ENCODE results near the gene DNAH1. TPM values are rescaled to one million over a fixed set of nuclear protein-coding genes. Genes with fewer than 3 reads are reported as not detected.

Gene DNAH1
- total RNA-seq, 2 experiments from 2014 or later = 13.2 to 13.5 TPM

- intact Hi-C loops (cut with micrococcal nuclease) = loop anchor here (1.0 to 5.0 kb wide), 2 partner anchors 17 to 223 kb away; no protein-coding TSS in a partner anchor
- Mint-ChIP-seq H3K36me3 (no peaks in the 10 kb centered on the region), H3K4me3 (no peak within 1 kb of the TSS), H3K27me3 (no peaks in the 10 kb centered on the region), H3K9me3 (no peaks in the 10 kb centered on the region), H3K4me1 (ENCODE audit: low read depth) (peaks cover 10% of the 10 kb centered on the region), H3K27ac (no peak within 1 kb of the TSS)
- DNase-seq = peak; percentile 87
- POLR2A ChIA-PET = interaction anchor here (2.6 kb wide), 1 partner anchor 33 kb away, joined by 8 read pairs; no protein-coding TSS in a partner anchor
- CTCF ChIA-PET = interaction anchor here (1.1 to 10.1 kb wide), 9 partner anchors 7 to 444 kb away, joined by 3 to 172 read pairs (median 4); partner anchors contain the start of gene TNNC1
Observed at GRCh38 chr3:52444860-52445793, 129.0 kb downstream of the DNAH1 start, which contains the start of gene SEMA3G. TSS of gene SEMA3G (minus strand) at chr3:52445103. CDS start at chr3:52445027, 76 bp downstream.

GRCh38 chr3:52446042-52446441, 129.9 kb downstream of the DNAH1 start:
- no peak for DNase-seq
- ChIA-PET CTCF (interaction anchor here (0.7 to 10.1 kb wide), 18 partner anchors 8 to 505 kb away, joined by 3 to 172 read pairs (median 4); partner anchors contain the start of genes NISCH, RRP9 and TNNC1), POLR2A (interaction anchor here (2.6 kb wide), 1 partner anchor 34 kb away, joined by 8 read pairs; no protein-coding TSS in a partner anchor)
- Mint-ChIP-seq H3K27ac (no peak overlapping the region), H3K36me3 (no peaks in the 10 kb centered on the region), H3K4me3 (no peak overlapping the region), H3K4me1 (ENCODE audit: low read depth) (peaks cover 10% of the 10 kb centered on the region), H3K27me3 (no peaks in the 10 kb centered on the region), H3K9me3 (no peaks in the 10 kb centered on the region)
- intact Hi-C loops (cut with micrococcal nuclease) = loop anchor here (5.0 kb wide), 1 partner anchor 224 kb away; no protein-coding TSS in a partner anchor

- Mint-ChIP-seq H3K4me3 (peak overlapping the region; percentile 38), H3K27ac (no peak overlapping the region), H3K27me3 (no peaks in the 10 kb centered on the region), H3K36me3 (no peaks in the 10 kb centered on the region), H3K4me1 (ENCODE audit: low read depth) (peaks cover 10% of the 10 kb centered on the region), H3K9me3 (no peaks in the 10 kb centered on the region)
- DNase-seq = peak; percentile 80
- POLR2A ChIA-PET = interaction anchor here (2.6 kb wide), 1 partner anchor 35 kb away, joined by 8 read pairs; no protein-coding TSS in a partner anchor
- intact Hi-C loops (cut with micrococcal nuclease) = loop anchor here (1.0 to 5.0 kb wide), 2 partner anchors 36 to 225 kb away; no protein-coding TSS in a partner anchor
- CTCF ChIA-PET = interaction anchor here (0.7 to 10.1 kb wide), 24 partner anchors 8 to 505 kb away, joined by 3 to 172 read pairs (median 4); partner anchors contain the start of genes GLYCTK, NISCH, POC1A and RRP9
Observed at GRCh38 chr3:52446631-52447511, 130.8 kb downstream of the DNAH1 start.

GRCh38 chr3:52447512-52448355, 131.6 kb downstream of the DNAH1 start:
- Mint-ChIP-seq H3K9me3 (no peaks in the 10 kb centered on the region), H3K4me3 (no peak overlapping the region), H3K36me3 (no peaks in the 10 kb centered on the region), H3K27me3 (no peaks in the 10 kb centered on the region), H3K4me1 (ENCODE audit: low read depth) (peaks cover 10% of the 10 kb centered on the region), H3K27ac (no peak overlapping the region)
- ChIA-PET POLR2A (interaction anchor here (2.6 kb wide), 1 partner anchor 35 kb away, joined by 8 read pairs; no protein-coding TSS in a partner anchor), CTCF (interaction anchor here (0.7 to 10.1 kb wide), 18 partner anchors 8 to 388 kb away, joined by 3 to 172 read pairs (median 4); partner anchors contain the start of genes NISCH and POC1A)
- intact Hi-C loops (cut with micrococcal nuclease) = loop anchor here (1.0 to 5.0 kb wide), 2 partner anchors 36 to 225 kb away; no protein-coding TSS in a partner anchor
- no peak for DNase-seq

Small RNA genes lying within 50 kb of the gene (microRNA-seq; reads per million reads assigned to microRNA genes)
- gene MIR135A1 (ENCODE audit: borderline microRNAs expressed, borderline number of aligned reads, borderline replicate concordance) = not detected
- 230,495 reads per million, percentile 100 among the genes with 10 or more reads in this experiment for gene MIRLET7G (ENCODE audit: borderline microRNAs expressed, borderline number of aligned reads, borderline replicate concordance)

Other genes with a start within 250 kb of the DNAH1 start
- gene POC1A, start 161.9 kb upstream of the DNAH1 start, total RNA-seq = 10 to 100 TPM; 28.5 to 30.5 TPM
- gene ALAS1, start 118.2 kb upstream of the DNAH1 start, total RNA-seq = 10 to 100 TPM; 64.4 to 64.5 TPM
- under 1 TPM; 0.59 to 0.90 TPM for gene TLR9, start 90.7 kb upstream of the DNAH1 start, total RNA-seq
- 100 to 1,000 TPM; 114 to 118 TPM for gene TWF2, start 77.2 kb upstream of the DNAH1 start, total RNA-seq
- 100 to 1,000 TPM; 111 TPM for gene PPM1M, start 70.6 kb upstream of the DNAH1 start, total RNA-seq
- 100 to 1,000 TPM; 110 to 111 TPM for gene WDR82, start 37.7 kb upstream of the DNAH1 start, total RNA-seq
- 10 to 100 TPM; 21.9 to 23.1 TPM for gene GLYCTK, start 28.5 kb upstream of the DNAH1 start, total RNA-seq
- 10 to 100 TPM; 92.8 to 99.8 TPM for gene BAP1, start 93.7 kb downstream of the DNAH1 start, total RNA-seq
- gene PHF7, start 94.3 kb downstream of the DNAH1 start, total RNA-seq = 10 to 100 TPM; 19.7 to 20.5 TPM
- gene SEMA3G, start 128.8 kb downstream of the DNAH1 start, total RNA-seq = under 1 TPM; 0.10 to 0.14 TPM
- 1 to 10 TPM; 3.0 to 4.7 TPM for gene TNNC1, start 137.7 kb downstream of the DNAH1 start, total RNA-seq
- 10 to 100 TPM; 50.8 to 60.2 TPM for gene NISCH, start 139.3 kb downstream of the DNAH1 start, total RNA-seq
- gene STAB1, start 179.0 kb downstream of the DNAH1 start, total RNA-seq = under 1 TPM in 1 of 2 experiments, not detected in 1; 0.14 TPM
- gene NT5DC2, start 217.5 kb downstream of the DNAH1 start, total RNA-seq = 10 to 100 TPM; 46.9 to 49.5 TPM
- 10 to 100 TPM; 12.9 to 13.3 TPM for gene UQCC5, start 220.3 kb downstream of the DNAH1 start, total RNA-seq

Data from activated CD4-positive, alpha-beta memory T cell treated with anti-CD3 and anti-CD28 coated beads for 36 hours (primary cell).